Thyroid gland (tissue), 4 donors: ENCODE results near the gene MRGPRE.
"Not testable (repeated sequence)": the region's sequence is repeated elsewhere in the genome, so short reads cannot be mapped to it uniquely, and the experiment has no call there.

Experiments used
- POLR2A ChIP-seq, 2 donors: fragments of 450-650 bp; IDR thresholded peaks; one replicate each; pipeline ENCODE4 v1.6.1; 2017; ENCODE audit warnings: antibody characterized with exemption in 2 of 2, mild to moderate bottlenecking in 2 of 2, moderate library complexity in 1 of 2
- TF ChIP-seq, protein P1 (sequence below), 6 experiments: fragments of 200-600 bp in 3 of 6; fragments of 450-650 bp in 3 of 6; sonication (generic) in 3 of 6; IDR thresholded peaks; one replicate each; pipeline ENCODE4 v1.5.1; 2016 to 2019; ENCODE audit warnings: antibody characterized with exemption in 6 of 6, mild to moderate bottlenecking in 2 of 6, inconsistent platforms in 1 of 6, moderate library complexity in 1 of 6

- TF ChIP-seq, protein P1, sequence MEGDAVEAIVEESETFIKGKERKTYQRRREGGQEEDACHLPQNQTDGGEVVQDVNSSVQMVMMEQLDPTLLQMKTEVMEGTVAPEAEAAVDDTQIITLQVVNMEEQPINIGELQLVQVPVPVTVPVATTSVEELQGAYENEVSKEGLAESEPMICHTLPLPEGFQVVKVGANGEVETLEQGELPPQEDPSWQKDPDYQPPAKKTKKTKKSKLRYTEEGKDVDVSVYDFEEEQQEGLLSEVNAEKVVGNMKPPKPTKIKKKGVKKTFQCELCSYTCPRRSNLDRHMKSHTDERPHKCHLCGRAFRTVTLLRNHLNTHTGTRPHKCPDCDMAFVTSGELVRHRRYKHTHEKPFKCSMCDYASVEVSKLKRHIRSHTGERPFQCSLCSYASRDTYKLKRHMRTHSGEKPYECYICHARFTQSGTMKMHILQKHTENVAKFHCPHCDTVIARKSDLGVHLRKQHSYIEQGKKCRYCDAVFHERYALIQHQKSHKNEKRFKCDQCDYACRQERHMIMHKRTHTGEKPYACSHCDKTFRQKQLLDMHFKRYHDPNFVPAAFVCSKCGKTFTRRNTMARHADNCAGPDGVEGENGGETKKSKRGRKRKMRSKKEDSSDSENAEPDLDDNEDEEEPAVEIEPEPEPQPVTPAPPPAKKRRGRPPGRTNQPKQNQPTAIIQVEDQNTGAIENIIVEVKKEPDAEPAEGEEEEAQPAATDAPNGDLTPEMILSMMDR (IDR thresholded peaks at IDR 0.05) = not testable (repeated sequence)
- not testable (repeated sequence) for TF ChIP-seq POLR2A (IDR thresholded peaks at IDR 0.05)
These were observed 48.9 kb upstream of the MRGPRE start for GRCh38 chr11:3281146-3281545.
